Measurements from ENCODE around the gene MSH3. TPM values are rescaled to one million over a fixed set of nuclear protein-coding genes. Genes with fewer than 3 reads are reported as not detected.

Gene MSH3
- polyA plus RNA-seq, 1 of the 3 experiments (the other 2 are of a cell fraction): 3.5 TPM

DNA sequence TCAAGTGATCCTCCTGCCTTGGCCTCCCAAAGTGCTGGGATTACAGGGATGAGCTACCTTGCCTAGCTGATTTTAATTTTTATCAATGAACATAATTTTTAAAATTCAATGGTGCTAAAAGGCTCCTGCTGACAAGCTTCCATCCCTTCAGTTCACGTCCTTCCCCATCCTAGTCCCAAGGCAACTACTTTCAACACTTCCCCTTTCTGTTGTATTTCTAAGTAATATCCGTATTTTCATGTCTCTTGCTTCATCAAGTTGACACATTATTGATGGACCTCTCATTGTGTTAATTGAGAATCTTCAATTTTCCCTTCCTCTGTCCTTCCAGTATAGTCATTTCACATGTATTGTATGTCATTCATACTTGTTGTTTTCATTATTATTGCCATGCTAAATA, 211.9 kb downstream of the MSH3 start (continued):
- TF ChIP-seq, protein P1, sequence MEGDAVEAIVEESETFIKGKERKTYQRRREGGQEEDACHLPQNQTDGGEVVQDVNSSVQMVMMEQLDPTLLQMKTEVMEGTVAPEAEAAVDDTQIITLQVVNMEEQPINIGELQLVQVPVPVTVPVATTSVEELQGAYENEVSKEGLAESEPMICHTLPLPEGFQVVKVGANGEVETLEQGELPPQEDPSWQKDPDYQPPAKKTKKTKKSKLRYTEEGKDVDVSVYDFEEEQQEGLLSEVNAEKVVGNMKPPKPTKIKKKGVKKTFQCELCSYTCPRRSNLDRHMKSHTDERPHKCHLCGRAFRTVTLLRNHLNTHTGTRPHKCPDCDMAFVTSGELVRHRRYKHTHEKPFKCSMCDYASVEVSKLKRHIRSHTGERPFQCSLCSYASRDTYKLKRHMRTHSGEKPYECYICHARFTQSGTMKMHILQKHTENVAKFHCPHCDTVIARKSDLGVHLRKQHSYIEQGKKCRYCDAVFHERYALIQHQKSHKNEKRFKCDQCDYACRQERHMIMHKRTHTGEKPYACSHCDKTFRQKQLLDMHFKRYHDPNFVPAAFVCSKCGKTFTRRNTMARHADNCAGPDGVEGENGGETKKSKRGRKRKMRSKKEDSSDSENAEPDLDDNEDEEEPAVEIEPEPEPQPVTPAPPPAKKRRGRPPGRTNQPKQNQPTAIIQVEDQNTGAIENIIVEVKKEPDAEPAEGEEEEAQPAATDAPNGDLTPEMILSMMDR (IDR thresholded peaks at IDR 0.05): no peak
- TF ChIP-seq GABPA (IDR thresholded peaks at IDR 0.05; ENCODE audit: low read depth): no peak
- TF ChIP-seq SMC3 (IDR thresholded peaks at IDR 0.05; ENCODE audit: low read depth, low read length): no peak
- no peak for TF ChIP-seq TEAD4 (IDR thresholded peaks at IDR 0.05; ENCODE audit: borderline replicate concordance, insufficient read depth)
- TF ChIP-seq MEF2A (IDR thresholded peaks at IDR 0.05; ENCODE audit: borderline replicate concordance, low read depth): no peak
- no peak for TF ChIP-seq FOSL2 (IDR thresholded peaks at IDR 0.05; ENCODE audit: borderline replicate concordance, low read depth)
- TF ChIP-seq FOXJ3 (CRISPR knock-in tag; IDR thresholded peaks at IDR 0.05): no peak
- no peak for TF ChIP-seq NFIC (IDR thresholded peaks at IDR 0.05; ENCODE audit: borderline replicate concordance)
- no peak for TF ChIP-seq RAD21 (IDR thresholded peaks at IDR 0.05; ENCODE audit: low read length)
- TF ChIP-seq YY1 (IDR thresholded peaks at IDR 0.05; ENCODE audit: low read depth): no peak
- TF ChIP-seq FOXM1 (IDR thresholded peaks at IDR 0.05; ENCODE audit: low read depth): no peak
- TF ChIP-seq EZH2phosphoT487 (IDR thresholded peaks at IDR 0.05; ENCODE audit: borderline replicate concordance, low read depth): no peak
- no peak for TF ChIP-seq TCF12 (IDR thresholded peaks at IDR 0.05)
- TF ChIP-seq, protein P2, sequence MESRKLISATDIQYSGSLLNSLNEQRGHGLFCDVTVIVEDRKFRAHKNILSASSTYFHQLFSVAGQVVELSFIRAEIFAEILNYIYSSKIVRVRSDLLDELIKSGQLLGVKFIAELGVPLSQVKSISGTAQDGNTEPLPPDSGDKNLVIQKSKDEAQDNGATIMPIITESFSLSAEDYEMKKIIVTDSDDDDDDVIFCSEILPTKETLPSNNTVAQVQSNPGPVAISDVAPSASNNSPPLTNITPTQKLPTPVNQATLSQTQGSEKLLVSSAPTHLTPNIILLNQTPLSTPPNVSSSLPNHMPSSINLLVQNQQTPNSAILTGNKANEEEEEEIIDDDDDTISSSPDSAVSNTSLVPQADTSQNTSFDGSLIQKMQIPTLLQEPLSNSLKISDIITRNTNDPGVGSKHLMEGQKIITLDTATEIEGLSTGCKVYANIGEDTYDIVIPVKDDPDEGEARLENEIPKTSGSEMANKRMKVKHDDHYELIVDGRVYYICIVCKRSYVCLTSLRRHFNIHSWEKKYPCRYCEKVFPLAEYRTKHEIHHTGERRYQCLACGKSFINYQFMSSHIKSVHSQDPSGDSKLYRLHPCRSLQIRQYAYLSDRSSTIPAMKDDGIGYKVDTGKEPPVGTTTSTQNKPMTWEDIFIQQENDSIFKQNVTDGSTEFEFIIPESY (IDR thresholded peaks at IDR 0.05; ENCODE audit: borderline replicate concordance, low read depth): no peak
- TF ChIP-seq NRF1 (IDR thresholded peaks at IDR 0.05; ENCODE audit: low read depth, low read length): no peak

DNA sequence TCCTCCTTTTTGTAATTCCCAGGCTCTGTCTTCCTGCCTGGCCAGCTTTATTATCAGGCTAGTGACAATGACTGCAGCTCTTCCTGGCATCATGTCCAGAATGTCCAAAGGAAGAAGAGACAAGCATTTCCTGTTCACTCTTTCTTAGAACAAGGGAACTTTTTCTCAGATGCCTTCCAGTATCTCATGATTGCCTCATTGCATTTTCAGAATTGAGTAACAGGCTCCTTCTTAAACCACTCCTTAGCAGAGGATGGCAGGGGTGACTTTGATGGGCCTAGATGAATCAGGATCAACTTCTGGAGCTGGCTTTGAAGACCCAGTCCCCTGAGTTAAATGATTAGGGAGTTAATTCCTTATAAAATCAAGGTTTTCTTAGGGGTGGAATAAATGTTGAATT, 212.8 kb downstream of the MSH3 start:
- DNase-seq: no peak
- H2AFZ ChIP-seq (ENCODE audit: low read depth): no peak overlapping the region
- TF ChIP-seq, protein P1 (IDR thresholded peaks at IDR 0.05): no peak
- TF ChIP-seq, protein P2 (IDR thresholded peaks at IDR 0.05; ENCODE audit: borderline replicate concordance, low read depth): no peak
- TF ChIP-seq JUND (IDR thresholded peaks at IDR 0.05): no peak
- TF ChIP-seq, protein P3, sequence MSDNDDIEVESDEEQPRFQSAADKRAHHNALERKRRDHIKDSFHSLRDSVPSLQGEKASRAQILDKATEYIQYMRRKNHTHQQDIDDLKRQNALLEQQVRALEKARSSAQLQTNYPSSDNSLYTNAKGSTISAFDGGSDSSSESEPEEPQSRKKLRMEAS (IDR thresholded peaks at IDR 0.05; ENCODE audit: low read depth): no peak
- TF ChIP-seq EP300 (IDR thresholded peaks at IDR 0.05; ENCODE audit: borderline replicate concordance in 1 of 2, low read depth in 1 of 2, low read length in 1 of 2): no peak
- no peak for TF ChIP-seq TAF1 (IDR thresholded peaks at IDR 0.05; ENCODE audit: borderline replicate concordance, low read depth, low read length)
- TF ChIP-seq, protein P4, sequence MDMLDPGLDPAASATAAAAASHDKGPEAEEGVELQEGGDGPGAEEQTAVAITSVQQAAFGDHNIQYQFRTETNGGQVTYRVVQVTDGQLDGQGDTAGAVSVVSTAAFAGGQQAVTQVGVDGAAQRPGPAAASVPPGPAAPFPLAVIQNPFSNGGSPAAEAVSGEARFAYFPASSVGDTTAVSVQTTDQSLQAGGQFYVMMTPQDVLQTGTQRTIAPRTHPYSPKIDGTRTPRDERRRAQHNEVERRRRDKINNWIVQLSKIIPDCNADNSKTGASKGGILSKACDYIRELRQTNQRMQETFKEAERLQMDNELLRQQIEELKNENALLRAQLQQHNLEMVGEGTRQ (IDR thresholded peaks at IDR 0.05; ENCODE audit: borderline replicate concordance, low read depth, low read length): no peak
- TF ChIP-seq FOXJ3 (CRISPR knock-in tag; IDR thresholded peaks at IDR 0.05): no peak
- TF ChIP-seq, protein P5, sequence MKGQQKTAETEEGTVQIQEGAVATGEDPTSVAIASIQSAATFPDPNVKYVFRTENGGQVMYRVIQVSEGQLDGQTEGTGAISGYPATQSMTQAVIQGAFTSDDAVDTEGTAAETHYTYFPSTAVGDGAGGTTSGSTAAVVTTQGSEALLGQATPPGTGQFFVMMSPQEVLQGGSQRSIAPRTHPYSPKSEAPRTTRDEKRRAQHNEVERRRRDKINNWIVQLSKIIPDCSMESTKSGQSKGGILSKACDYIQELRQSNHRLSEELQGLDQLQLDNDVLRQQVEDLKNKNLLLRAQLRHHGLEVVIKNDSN (IDR thresholded peaks at IDR 0.05; ENCODE audit: borderline replicate concordance, low read depth): no peak
- TF ChIP-seq SIN3A (IDR thresholded peaks at IDR 0.05; ENCODE audit: borderline replicate concordance, low read depth, low read length): no peak

More for the DNA sequence above, 212.8 kb downstream of the MSH3 start:
- Histone ChIP-seq H3K36me3 (replicated peaks in 1 of 2; ENCODE audit: control insufficient read depth in 1 of 2, insufficient read depth in 2 of 2, low read length in 1 of 2) (peaks cover 0 to 5% of the 10 kb centered on the region in 2 experiments), H3K9me3 (no peaks in the 10 kb centered on the region), H3F3A (replicated peaks; ENCODE audit: insufficient read depth) (no peaks in the 10 kb centered on the region), H4K20me1 (ENCODE audit: insufficient read depth) (no peaks in the 10 kb centered on the region), H3K9me2 (no peaks in the 10 kb centered on the region), H3K79me2 (ENCODE audit: insufficient read depth) (no peaks in the 10 kb centered on the region), H3K4me2 (no peak overlapping the region), H3K4me1 (ENCODE audit: control insufficient read depth in 1 of 2, insufficient read depth in 2 of 2, low read depth in 1 of 2, low read length in 1 of 2) (no peaks in the 10 kb centered on the region), H3K9ac (no peak overlapping the region), H3K27ac (ENCODE audit: low read depth in 2 of 2, low read length in 1 of 2) (no peak overlapping the region), H3K27me3 (ENCODE audit: insufficient read depth) (no peaks in the 10 kb centered on the region), H3K4me3 (ENCODE audit: low read depth in 2 of 2, low read length in 1 of 2) (no peak overlapping the region)
- ChIA-PET POLR2A (no interaction called here), CTCF (no interaction called here)
